Testis (tissue), 2 donors: ENCODE measurements around the gene HLF.

Experiments
- POLR2A ChIP-seq: fragments of 450-650 bp; IDR thresholded peaks from one replicate; pipeline ENCODE4 v1.6.1; 2017; ENCODE audit warnings: antibody characterized with exemption, mild to moderate bottlenecking, moderate library complexity
- TF ChIP-seq, protein P1 (sequence below), 3 experiments: fragments of 450-650 bp in 2 of 3; fragments of 200-600 bp in 1 of 3; sonication (generic) in 1 of 3; IDR thresholded peaks; one replicate each; pipeline ENCODE4 v1.5.1; 2016 to 2019; ENCODE audit warnings: antibody characterized with exemption in 3 of 3, mild to moderate bottlenecking in 2 of 3, moderate library complexity in 1 of 3

DNA sequence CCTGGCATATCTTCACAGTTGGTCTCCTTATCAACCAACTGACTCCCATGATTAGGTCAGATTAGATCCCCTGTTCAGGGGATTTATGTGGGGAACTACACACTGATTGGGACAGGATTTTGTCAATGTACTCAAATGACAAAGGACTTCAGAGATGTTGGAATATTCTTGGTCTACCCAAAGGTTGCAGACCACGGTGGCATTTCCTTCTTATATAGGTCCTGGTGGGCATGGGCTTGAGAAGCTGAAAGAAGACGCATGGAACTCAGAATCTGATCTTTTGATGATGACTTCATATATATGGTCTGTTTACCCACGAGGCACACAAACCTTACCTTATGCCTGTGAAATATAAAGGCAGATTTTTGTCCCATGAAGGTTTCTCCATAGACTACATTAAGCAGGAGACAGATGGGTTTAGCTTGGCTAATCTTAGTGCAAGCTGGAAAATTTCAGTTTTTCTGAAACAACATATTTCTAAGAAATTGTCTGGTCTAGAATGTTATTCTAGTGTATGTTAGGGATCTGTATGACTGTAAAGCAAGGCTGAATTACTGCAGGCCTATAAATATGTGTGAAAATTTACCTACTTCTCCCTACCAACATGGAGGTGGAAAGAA is 33.5 kb downstream of the HLF start:
- TF ChIP-seq, protein P1, sequence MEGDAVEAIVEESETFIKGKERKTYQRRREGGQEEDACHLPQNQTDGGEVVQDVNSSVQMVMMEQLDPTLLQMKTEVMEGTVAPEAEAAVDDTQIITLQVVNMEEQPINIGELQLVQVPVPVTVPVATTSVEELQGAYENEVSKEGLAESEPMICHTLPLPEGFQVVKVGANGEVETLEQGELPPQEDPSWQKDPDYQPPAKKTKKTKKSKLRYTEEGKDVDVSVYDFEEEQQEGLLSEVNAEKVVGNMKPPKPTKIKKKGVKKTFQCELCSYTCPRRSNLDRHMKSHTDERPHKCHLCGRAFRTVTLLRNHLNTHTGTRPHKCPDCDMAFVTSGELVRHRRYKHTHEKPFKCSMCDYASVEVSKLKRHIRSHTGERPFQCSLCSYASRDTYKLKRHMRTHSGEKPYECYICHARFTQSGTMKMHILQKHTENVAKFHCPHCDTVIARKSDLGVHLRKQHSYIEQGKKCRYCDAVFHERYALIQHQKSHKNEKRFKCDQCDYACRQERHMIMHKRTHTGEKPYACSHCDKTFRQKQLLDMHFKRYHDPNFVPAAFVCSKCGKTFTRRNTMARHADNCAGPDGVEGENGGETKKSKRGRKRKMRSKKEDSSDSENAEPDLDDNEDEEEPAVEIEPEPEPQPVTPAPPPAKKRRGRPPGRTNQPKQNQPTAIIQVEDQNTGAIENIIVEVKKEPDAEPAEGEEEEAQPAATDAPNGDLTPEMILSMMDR (IDR thresholded peaks at IDR 0.05), result no peak
- TF ChIP-seq POLR2A, result no peak
